ENCODE data around the gene FRMPD2. TPM values are rescaled to one million over a fixed set of nuclear protein-coding genes. Genes with fewer than 3 reads are reported as not detected.

Gene FRMPD2
- polyA plus RNA-seq, 1 donor from 2014 or later, result 0.14 TPM

DNA sequence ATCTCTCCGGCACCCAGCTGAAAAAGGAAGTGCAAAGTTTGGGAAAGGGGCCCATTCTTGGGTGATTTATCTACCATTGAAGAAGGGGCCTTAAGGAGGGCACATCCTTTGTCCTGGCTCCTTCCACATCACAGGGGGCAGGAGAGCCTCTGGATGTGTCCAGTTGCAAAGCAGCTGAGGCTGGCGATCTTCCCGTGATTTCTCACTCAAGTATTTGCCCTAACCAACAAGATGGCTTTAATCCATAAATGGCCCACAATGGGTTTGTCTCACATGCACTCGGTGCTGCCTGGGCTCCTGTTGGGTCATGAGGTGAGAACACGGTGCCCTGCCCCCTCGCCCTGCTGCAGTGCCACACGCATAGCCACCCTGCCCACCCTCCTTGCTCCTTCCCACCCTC is 14.2 kb upstream of the FRMPD2 start:
- Histone ChIP-seq H3K9me3 (ENCODE audit: low read length) (no peaks in the 10 kb centered on the region), H3K9ac (ENCODE audit: low read length) (no peak overlapping the region), H4K20me1 (ENCODE audit: insufficient read depth) (no peaks in the 10 kb centered on the region), H3K79me2 (replicated peaks; ENCODE audit: insufficient read depth, low read length) (no peaks in the 10 kb centered on the region), H3K9me2 (ENCODE audit: insufficient read depth, low read length) (no peaks in the 10 kb centered on the region), H3F3A (ENCODE audit: insufficient read depth, low read length, poor library complexity, severe bottlenecking) (no peaks in the 10 kb centered on the region), H3K4me3 (ENCODE audit: low read length) (no peak overlapping the region), H3K27ac (ENCODE audit: low read length) (no peak overlapping the region), H3K27me3 (ENCODE audit: insufficient read depth, low read depth, low read length) (no peaks in the 10 kb centered on the region), H3K4me2 (ENCODE audit: low read length) (no peak overlapping the region), H3K36me3 (ENCODE audit: insufficient read depth, low read length) (no peaks in the 10 kb centered on the region), H2AFZ (ENCODE audit: low read depth, low read length) (no peak overlapping the region)
- TF ChIP-seq, protein P1, sequence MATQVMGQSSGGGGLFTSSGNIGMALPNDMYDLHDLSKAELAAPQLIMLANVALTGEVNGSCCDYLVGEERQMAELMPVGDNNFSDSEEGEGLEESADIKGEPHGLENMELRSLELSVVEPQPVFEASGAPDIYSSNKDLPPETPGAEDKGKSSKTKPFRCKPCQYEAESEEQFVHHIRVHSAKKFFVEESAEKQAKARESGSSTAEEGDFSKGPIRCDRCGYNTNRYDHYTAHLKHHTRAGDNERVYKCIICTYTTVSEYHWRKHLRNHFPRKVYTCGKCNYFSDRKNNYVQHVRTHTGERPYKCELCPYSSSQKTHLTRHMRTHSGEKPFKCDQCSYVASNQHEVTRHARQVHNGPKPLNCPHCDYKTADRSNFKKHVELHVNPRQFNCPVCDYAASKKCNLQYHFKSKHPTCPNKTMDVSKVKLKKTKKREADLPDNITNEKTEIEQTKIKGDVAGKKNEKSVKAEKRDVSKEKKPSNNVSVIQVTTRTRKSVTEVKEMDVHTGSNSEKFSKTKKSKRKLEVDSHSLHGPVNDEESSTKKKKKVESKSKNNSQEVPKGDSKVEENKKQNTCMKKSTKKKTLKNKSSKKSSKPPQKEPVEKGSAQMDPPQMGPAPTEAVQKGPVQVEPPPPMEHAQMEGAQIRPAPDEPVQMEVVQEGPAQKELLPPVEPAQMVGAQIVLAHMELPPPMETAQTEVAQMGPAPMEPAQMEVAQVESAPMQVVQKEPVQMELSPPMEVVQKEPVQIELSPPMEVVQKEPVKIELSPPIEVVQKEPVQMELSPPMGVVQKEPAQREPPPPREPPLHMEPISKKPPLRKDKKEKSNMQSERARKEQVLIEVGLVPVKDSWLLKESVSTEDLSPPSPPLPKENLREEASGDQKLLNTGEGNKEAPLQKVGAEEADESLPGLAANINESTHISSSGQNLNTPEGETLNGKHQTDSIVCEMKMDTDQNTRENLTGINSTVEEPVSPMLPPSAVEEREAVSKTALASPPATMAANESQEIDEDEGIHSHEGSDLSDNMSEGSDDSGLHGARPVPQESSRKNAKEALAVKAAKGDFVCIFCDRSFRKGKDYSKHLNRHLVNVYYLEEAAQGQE (IDR thresholded peaks at IDR 0.05; ENCODE audit: borderline replicate concordance), result no peak
- TF ChIP-seq POLR2AphosphoS5 (IDR thresholded peaks at IDR 0.05) (no peak), RAD21 (conservative IDR thresholded peaks at IDR 0.05) (no peak), TAF1 (IDR thresholded peaks at IDR 0.05; ENCODE audit: low read depth) (no peak), EZH2 (IDR thresholded peaks at IDR 0.05; ENCODE audit: borderline replicate concordance, insufficient read depth, low read length, poor library complexity, severe bottlenecking) (no peak), SMC3 (conservative IDR thresholded peaks at IDR 0.05; ENCODE audit: poor library complexity) (no peak), MXI1 (conservative IDR thresholded peaks at IDR 0.05; ENCODE audit: poor library complexity, severe bottlenecking) (no peak), EP300 (conservative IDR thresholded peaks at IDR 0.05; ENCODE audit: poor library complexity, severe bottlenecking) (no peak)
- TF ChIP-seq, protein P2, sequence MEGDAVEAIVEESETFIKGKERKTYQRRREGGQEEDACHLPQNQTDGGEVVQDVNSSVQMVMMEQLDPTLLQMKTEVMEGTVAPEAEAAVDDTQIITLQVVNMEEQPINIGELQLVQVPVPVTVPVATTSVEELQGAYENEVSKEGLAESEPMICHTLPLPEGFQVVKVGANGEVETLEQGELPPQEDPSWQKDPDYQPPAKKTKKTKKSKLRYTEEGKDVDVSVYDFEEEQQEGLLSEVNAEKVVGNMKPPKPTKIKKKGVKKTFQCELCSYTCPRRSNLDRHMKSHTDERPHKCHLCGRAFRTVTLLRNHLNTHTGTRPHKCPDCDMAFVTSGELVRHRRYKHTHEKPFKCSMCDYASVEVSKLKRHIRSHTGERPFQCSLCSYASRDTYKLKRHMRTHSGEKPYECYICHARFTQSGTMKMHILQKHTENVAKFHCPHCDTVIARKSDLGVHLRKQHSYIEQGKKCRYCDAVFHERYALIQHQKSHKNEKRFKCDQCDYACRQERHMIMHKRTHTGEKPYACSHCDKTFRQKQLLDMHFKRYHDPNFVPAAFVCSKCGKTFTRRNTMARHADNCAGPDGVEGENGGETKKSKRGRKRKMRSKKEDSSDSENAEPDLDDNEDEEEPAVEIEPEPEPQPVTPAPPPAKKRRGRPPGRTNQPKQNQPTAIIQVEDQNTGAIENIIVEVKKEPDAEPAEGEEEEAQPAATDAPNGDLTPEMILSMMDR (IDR thresholded peaks at IDR 0.05; ENCODE audit: poor library complexity, severe bottlenecking), result no peak

DNA sequence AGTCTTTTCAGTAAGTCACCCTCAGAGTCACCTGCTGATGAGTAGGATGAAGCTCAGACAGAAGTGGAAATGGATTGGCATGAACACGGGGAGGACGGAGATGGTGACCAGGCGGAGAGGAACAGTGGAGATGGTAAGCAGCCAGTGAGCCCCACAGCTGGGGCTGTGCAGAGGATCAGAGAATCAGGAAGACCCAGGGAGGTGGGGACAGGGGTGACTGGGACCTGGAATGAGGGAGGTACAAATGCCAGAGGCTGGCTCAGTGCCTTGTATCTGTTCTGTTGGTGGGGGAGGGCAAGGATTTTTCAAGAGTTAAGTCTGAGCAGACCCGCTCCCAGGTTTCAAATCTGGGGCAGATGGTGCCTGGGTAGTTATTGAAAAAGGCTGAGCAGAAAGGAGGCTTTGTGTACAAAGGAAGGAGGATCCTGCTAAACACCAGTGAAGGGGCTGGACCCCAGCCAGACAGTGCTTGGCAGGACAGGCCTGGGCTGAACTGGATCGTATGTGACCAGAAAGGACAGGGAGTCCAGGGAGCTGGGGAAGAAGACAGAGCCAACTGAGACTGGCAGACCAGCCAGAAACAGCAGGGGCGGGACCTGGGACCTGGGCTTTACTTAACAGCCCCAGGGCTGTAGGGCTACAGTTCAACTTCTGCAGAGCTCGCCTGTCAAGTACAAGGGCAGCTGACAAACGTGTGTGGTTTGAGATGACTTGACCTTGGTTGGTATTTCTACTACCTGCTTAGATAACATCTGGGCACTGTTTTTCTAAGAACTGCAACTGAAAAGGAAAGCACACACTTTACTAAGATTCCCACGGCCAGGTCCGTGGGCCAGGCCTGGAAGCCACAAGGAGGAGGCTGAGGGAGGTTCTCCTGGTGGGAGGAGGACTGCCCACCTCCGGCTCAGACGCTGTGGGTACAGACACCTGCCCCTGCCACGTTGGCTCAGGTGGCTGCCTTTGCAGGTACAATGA is 13.2 kb upstream of the FRMPD2 start:
- H3K4me2 ChIP-seq (ENCODE audit: low read length), result no peak overlapping the region
- H3F3A ChIP-seq (ENCODE audit: insufficient read depth, low read length, poor library complexity, severe bottlenecking), result no peaks in the 10 kb centered on the region
- no peaks in the 10 kb centered on the region for H3K9me2 ChIP-seq (ENCODE audit: insufficient read depth, low read length)
- no peak for TF ChIP-seq RAD21 (conservative IDR thresholded peaks at IDR 0.05)
- no peak for TF ChIP-seq POLR2AphosphoS5 (IDR thresholded peaks at IDR 0.05)
- no peak for TF ChIP-seq MXI1 (conservative IDR thresholded peaks at IDR 0.05; ENCODE audit: poor library complexity, severe bottlenecking)
- TF ChIP-seq, protein P1 (IDR thresholded peaks at IDR 0.05; ENCODE audit: borderline replicate concordance), result no peak
- no peak for TF ChIP-seq TAF1 (IDR thresholded peaks at IDR 0.05; ENCODE audit: low read depth)
- no peak overlapping the region for H2AFZ ChIP-seq (ENCODE audit: low read depth, low read length)
- H3K9ac ChIP-seq (ENCODE audit: low read length), result no peak overlapping the region
- no peak overlapping the region for H3K27ac ChIP-seq (ENCODE audit: low read length)
- no peak overlapping the region for H3K4me3 ChIP-seq (ENCODE audit: low read length)
- H4K20me1 ChIP-seq (ENCODE audit: insufficient read depth), result no peaks in the 10 kb centered on the region
- H3K27me3 ChIP-seq (ENCODE audit: insufficient read depth, low read depth, low read length), result no peaks in the 10 kb centered on the region
- H3K36me3 ChIP-seq (ENCODE audit: insufficient read depth, low read length), result no peaks in the 10 kb centered on the region
- no peaks in the 10 kb centered on the region for H3K79me2 ChIP-seq (replicated peaks; ENCODE audit: insufficient read depth, low read length)
- H3K9me3 ChIP-seq (ENCODE audit: low read length), result no peaks in the 10 kb centered on the region
